22Rv1 (cell line): ENCODE results near the gene ITGA8.

ENCODE experiments used
- H3K27ac ChIP-seq: fragments of 450-650 bp; 2 replicates; pipeline ENCODE4 v1.5.1; 2017
- CTCF ChIP-seq: fragments of 450-650 bp; IDR thresholded peaks from 2 replicates; pipeline ENCODE4 v1.5.1; 2017; ENCODE audit warnings: mild to moderate bottlenecking
- ZFX ChIP-seq: fragments of 450-650 bp; IDR thresholded peaks from 2 replicates; pipeline ENCODE4 v1.6.1; 2017; ENCODE audit warnings: antibody characterized with exemption, borderline replicate concordance

ITGA8 gene

GRCh38 chr10:15658069-15658702, 61.5 kb downstream of the ITGA8 start:
- no peak for TF ChIP-seq CTCF
- no peak for TF ChIP-seq ZFX
- H3K27ac ChIP-seq = no peak overlapping the region

- H3K27ac ChIP-seq = no peak overlapping the region
These were observed 67.0 kb downstream of the ITGA8 start for GRCh38 chr10:15652757-15653156.

GRCh38 chr10:15652117-15652516, 67.6 kb downstream of the ITGA8 start:
- no peak for TF ChIP-seq CTCF
- no peak for TF ChIP-seq ZFX
- no peak overlapping the region for H3K27ac ChIP-seq

More at GRCh38 chr10:15652757-15653156, 67.0 kb downstream of the ITGA8 start:
- TF ChIP-seq ZFX (no peak), CTCF (no peak)

GRCh38 chr10:15651175-15651574, 68.5 kb downstream of the ITGA8 start:
- H3K27ac ChIP-seq = no peak overlapping the region
- no peak for TF ChIP-seq ZFX

- H3K27ac ChIP-seq = no peak overlapping the region
- TF ChIP-seq ZFX = no peak
- TF ChIP-seq CTCF = no peak
These were observed 77.6 kb downstream of the ITGA8 start for GRCh38 chr10:15642095-15642494.

GRCh38 chr10:15640536-15641085, 79.1 kb downstream of the ITGA8 start:
- TF ChIP-seq ZFX = no peak
- no peak for TF ChIP-seq CTCF

GRCh38 chr10:15636446-15636845, 83.3 kb downstream of the ITGA8 start:
- TF ChIP-seq CTCF (no peak), ZFX (no peak)
- no peak overlapping the region for H3K27ac ChIP-seq

More at GRCh38 chr10:15640536-15641085, 79.1 kb downstream of the ITGA8 start:
- H3K27ac ChIP-seq = no peak overlapping the region
